Measurements from ENCODE around the gene OBP2B. TPM values are rescaled to one million over a fixed set of nuclear protein-coding genes. Genes with fewer than 3 reads are reported as not detected.

The OBP2B gene
- total RNA-seq, 2 experiments from 2014 or later, result not detected

GRCh38 chr9:133246991-133247390, 37.9 kb upstream of the OBP2B start:
- intact Hi-C loops (cut with micrococcal nuclease; ENCODE audit: unreplicated experiment), result no loop called here
- Histone ChIP-seq H3K4me2 (ENCODE audit: low read length) (no peak overlapping the region), H3K27ac (ENCODE audit: low read depth, low read length, poor library complexity, severe bottlenecking) (no peak overlapping the region), H3K9me3 (ENCODE audit: low read length) (no peaks in the 10 kb centered on the region), H3K4me1 (ENCODE audit: insufficient read depth, low read length, poor library complexity, severe bottlenecking) (no peaks in the 10 kb centered on the region), H4K20me1 (ENCODE audit: insufficient read depth, low read length) (no peaks in the 10 kb centered on the region), H2AFZ (ENCODE audit: low read length) (no peak overlapping the region), H3K79me2 (ENCODE audit: insufficient read depth, low read depth, low read length) (no peaks in the 10 kb centered on the region), H3K9me2 (ENCODE audit: insufficient read depth, low read length) (no peaks in the 10 kb centered on the region), H3K4me3 (ENCODE audit: low read depth, low read length, poor library complexity, severe bottlenecking) (no peak overlapping the region), H3K36me3 (ENCODE audit: insufficient read depth, low read length) (no peaks in the 10 kb centered on the region)
- no TSS peak for BruUV-seq (replicated peaks)
- DNase-seq (ENCODE audit: low spot score), result no peak
- no peak for TF ChIP-seq CTCF (conservative IDR thresholded peaks at IDR 0.05; ENCODE audit: low read length)
- no peak for TF ChIP-seq EZH2phosphoT487 (IDR thresholded peaks at IDR 0.05; ENCODE audit: borderline replicate concordance, low read depth, low read length)
- CTCF ChIA-PET (ENCODE audit: unreplicated experiment), result no interaction called here
- POLR2A ChIA-PET, result no interaction called here

GRCh38 chr9:133246562-133246961, 37.5 kb upstream of the OBP2B start:
- Histone ChIP-seq H3K9me3 (ENCODE audit: low read length) (no peaks in the 10 kb centered on the region), H4K20me1 (ENCODE audit: insufficient read depth, low read length) (no peaks in the 10 kb centered on the region), H2AFZ (ENCODE audit: low read length) (no peak overlapping the region), H3K9me2 (ENCODE audit: insufficient read depth, low read length) (no peaks in the 10 kb centered on the region), H3K27ac (ENCODE audit: low read depth, low read length, poor library complexity, severe bottlenecking) (no peak overlapping the region), H3K4me2 (ENCODE audit: low read length) (no peak overlapping the region), H3K36me3 (ENCODE audit: insufficient read depth, low read length) (no peaks in the 10 kb centered on the region), H3K79me2 (ENCODE audit: insufficient read depth, low read depth, low read length) (no peaks in the 10 kb centered on the region), H3K4me3 (ENCODE audit: low read depth, low read length, poor library complexity, severe bottlenecking) (no peak overlapping the region), H3K4me1 (ENCODE audit: insufficient read depth, low read length, poor library complexity, severe bottlenecking) (no peaks in the 10 kb centered on the region)
- POLR2A ChIA-PET, result no interaction called here
- intact Hi-C loops (cut with micrococcal nuclease; ENCODE audit: unreplicated experiment), result no loop called here
- TF ChIP-seq EZH2phosphoT487 (IDR thresholded peaks at IDR 0.05; ENCODE audit: borderline replicate concordance, low read depth, low read length) (no peak), CTCF (conservative IDR thresholded peaks at IDR 0.05; ENCODE audit: low read length) (no peak)
- CTCF ChIA-PET (ENCODE audit: unreplicated experiment), result no interaction called here
- no TSS peak for BruUV-seq (replicated peaks)
- no peak for DNase-seq (ENCODE audit: low spot score)

- H3K36me3 ChIP-seq (ENCODE audit: insufficient read depth, low read length), result no peaks in the 10 kb centered on the region
- BruUV-seq (replicated peaks), result no TSS peak
- DNase-seq (ENCODE audit: low spot score), result no peak
- H3K4me1 ChIP-seq (ENCODE audit: insufficient read depth, low read length, poor library complexity, severe bottlenecking), result no peaks in the 10 kb centered on the region
- no peaks in the 10 kb centered on the region for H3K9me2 ChIP-seq (ENCODE audit: insufficient read depth, low read length)
- H3K9me3 ChIP-seq (ENCODE audit: low read length), result no peaks in the 10 kb centered on the region
- H3K4me3 ChIP-seq (ENCODE audit: low read depth, low read length, poor library complexity, severe bottlenecking), result no peak overlapping the region
- TF ChIP-seq EZH2phosphoT487 (IDR thresholded peaks at IDR 0.05; ENCODE audit: borderline replicate concordance, low read depth, low read length), result no peak
- no peak for TF ChIP-seq CTCF (conservative IDR thresholded peaks at IDR 0.05; ENCODE audit: low read length)
- intact Hi-C loops (cut with micrococcal nuclease; ENCODE audit: unreplicated experiment), result no loop called here
- no peaks in the 10 kb centered on the region for H3K79me2 ChIP-seq (ENCODE audit: insufficient read depth, low read depth, low read length)
- no peak overlapping the region for H3K4me2 ChIP-seq (ENCODE audit: low read length)
- CTCF ChIA-PET (ENCODE audit: unreplicated experiment), result no interaction called here
- H3K27ac ChIP-seq (ENCODE audit: low read depth, low read length, poor library complexity, severe bottlenecking), result no peak overlapping the region
- POLR2A ChIA-PET, result no interaction called here
- no peak overlapping the region for H2AFZ ChIP-seq (ENCODE audit: low read length)
- no peaks in the 10 kb centered on the region for H4K20me1 ChIP-seq (ENCODE audit: insufficient read depth, low read length)
Observed at GRCh38 chr9:133242991-133243390, 33.9 kb upstream of the OBP2B start.
